GM12878 (cell line): ENCODE results near the gene TRIP6. TPM values are rescaled to one million over a fixed set of nuclear protein-coding genes. Genes with fewer than 3 reads are reported as not detected.

Experiments used
- ATAC-seq: fragments of 200-7000 bp; cut with Tn5 transposase; 3 replicates; pipeline ENCODE4 v1.9.1; 2020; ENCODE audit warnings: mild to moderate bottlenecking, moderate library complexity
- BruUV-seq: library from RNA; stranded (reverse); fragments of 400-500 nt; replicated peaks from 2 replicates; lab custom pipeline; 2021; lab: Mats Ljungman, UMichigan
- CTCF ChIA-PET: fragments of 300-600 bp; sonication (Branson Sonifier 250); formaldehyde crosslinking; extraction: SDS; loops from one replicate; lab custom pipeline; 2021; ENCODE audit warnings: inconsistent platforms; lab: Yijun Ruan, JAX
- POLR2A ChIA-PET: fragments of 350-600 bp; formaldehyde crosslinking; extraction: SDS; loops from one replicate; lab custom pipeline; 2021; ENCODE audit warnings: inconsistent platforms; lab: Charles Lee
- RAD21 ChIA-PET: fragments of 300-600 bp; sonication (Branson Sonifier 250); formaldehyde crosslinking; loops from one replicate; lab custom pipeline; 2023; ENCODE audit warnings: antibody characterized with exemption; ENCODE audit not compliant: unreplicated experiment; lab: Charles Lee
- SMC1A ChIA-PET: fragments of 300-600 bp; sonication (Branson Sonifier 250); formaldehyde crosslinking; loops from one replicate; lab custom pipeline; 2023; ENCODE audit not compliant: unreplicated experiment, uncharacterized antibody; lab: Charles Lee
- DNase-seq: peaks from one replicate; pipeline ENCODE4 v3.0.0-alpha.2; 2011; ENCODE audit warnings: low read depth, low spot score
- FAIRE-seq: peaks from 3 replicates; lab custom pipeline; 2011; peaks lifted over from hg19 to GRCh38; lab: Jason Lieb, UNC
- H2AFZ ChIP-seq: 2 replicates; pipeline ENCODE4 v1.6.0; 2011; ENCODE audit warnings: low read depth, low read length, control low read depth; ENCODE audit not compliant: control insufficient read depth
- H3K27ac ChIP-seq: 2 replicates; pipeline ENCODE4 v1.5.1; 2011; ENCODE audit warnings: control low read depth; ENCODE audit not compliant: control insufficient read depth, insufficient read depth
- H3K27me3 ChIP-seq, 2 experiments: replicated peaks in 1 of 2; 2 replicates each; pipeline versions ENCODE4 v1.6.0 to v1.6.1; 2011; ENCODE audit warnings: low read length in 1 of 2; ENCODE audit not compliant: control insufficient read depth in 2 of 2, insufficient read depth in 2 of 2
- H3K36me3 ChIP-seq, 2 experiments: 2 replicates each; pipeline ENCODE4 v1.5.1; 2011; ENCODE audit warnings: low read length in 1 of 2; ENCODE audit not compliant: control insufficient read depth in 2 of 2, insufficient read depth in 2 of 2
- H3K4me1 ChIP-seq: 2 replicates; pipeline ENCODE4 v1.6.1; 2011; ENCODE audit warnings: mild to moderate bottlenecking, low read length, moderate library complexity, mixed read lengths; ENCODE audit not compliant: control insufficient read depth, insufficient read depth
- H3K4me2 ChIP-seq: 2 replicates; pipeline ENCODE4 v1.6.0; 2011; ENCODE audit warnings: control low read depth; ENCODE audit not compliant: control insufficient read depth, insufficient read depth
- H3K4me3 ChIP-seq: fragments of 200-600 bp; sonication (generic); 2 replicates; pipeline ENCODE4 v1.5.1; 2016
- H3K79me2 ChIP-seq: 2 replicates; pipeline ENCODE4 v1.6.0; 2011; ENCODE audit warnings: low read length; ENCODE audit not compliant: control insufficient read depth, insufficient read depth
- H3K9ac ChIP-seq: 2 replicates; pipeline ENCODE4 v1.8.0; 2011; ENCODE audit warnings: low read length, control low read depth, mixed read lengths; ENCODE audit not compliant: control insufficient read depth, insufficient read depth
- H3K9me3 ChIP-seq: replicated peaks from 3 replicates; pipeline ENCODE4 v1.5.1; 2011; ENCODE audit warnings: mild to moderate bottlenecking, low read length; ENCODE audit not compliant: control insufficient read depth, insufficient read depth
- H4K20me1 ChIP-seq: 2 replicates; pipeline ENCODE4 v1.6.0; 2011; ENCODE audit not compliant: control insufficient read depth, insufficient read depth
- ATF7 ChIP-seq: fragments of 450-650 bp; IDR thresholded peaks from 2 replicates; pipeline ENCODE4 v1.6.1; 2016; ENCODE audit warnings: low read depth, mild to moderate bottlenecking
- FOS ChIP-seq: IDR thresholded peaks from 3 replicates; pipeline ENCODE4 v1.6.1; 2011; ENCODE audit warnings: borderline replicate concordance; ENCODE audit not compliant: insufficient read length; ENCODE audit errors: extremely low read depth
- IRF4 ChIP-seq: IDR thresholded peaks from 2 replicates; pipeline ENCODE4 v1.6.1; 2011; ENCODE audit warnings: low read depth, low read length
- MXI1 ChIP-seq: fragments of 150-350 bp; IDR thresholded peaks from 2 replicates; pipeline ENCODE4 v1.6.1; 2011; ENCODE audit warnings: low read depth, mild to moderate bottlenecking, inconsistent platforms, low read length, improper control_type of control experiment
- NR2F1 ChIP-seq: fragments of 450-650 bp; conservative IDR thresholded peaks from 2 replicates; pipeline ENCODE4 v1.6.1; 2017; ENCODE audit warnings: mild to moderate bottlenecking
- SRF ChIP-seq, 2 experiments: IDR thresholded peaks; 2 replicates each; pipeline ENCODE4 v1.6.1; 2011; ENCODE audit warnings: low read depth in 2 of 2, low read length in 2 of 2, mild to moderate bottlenecking in 1 of 2, moderate library complexity in 1 of 2
- WGBS: methylation state at CpG from one replicate; pipeline ENCODE4 v1.1.6; 2016; ENCODE audit warnings: low lambda C conversion rate; ENCODE audit not compliant: insufficient replicate concordance, insufficient coverage; ENCODE audit errors: missing lambda C conversion rate; 5-methylcytosine and 5-hydroxymethylcytosine counted together
- in situ Hi-C: fragments of 300-500 bp; cut with MboI; formaldehyde crosslinking; loops from 9 replicates; pipeline ENCODE4 v1.14.3; 2018; ENCODE audit warnings: mixed read lengths
- intact Hi-C: fragments of 100-400 bp; cut with micrococcal nuclease; formaldehyde crosslinking; loops from one replicate; pipeline ENCODE4 v1.14.2; 2022; ENCODE audit not compliant: unreplicated experiment
- polyA plus RNA-seq, 11 experiments: library from polyadenylated mRNA; depleted of rRNA in 4 of 11; unstranded in 6 of 11; stranded (reverse) in 5 of 11; fragments of >200 nt; fragmentation: Nextera tagmentation in 4 of 11; fragmentation: Illumina TruSeq in 1 of 11; extraction: Ambion mirVana in 4 of 11; extraction: Trizol in 1 of 11; gene quantifications; 1 replicate in 1 of 11; 2 replicates in 10 of 11; pipeline versions ENCODE4 v1.2.1 to v1.2.3, GENCODE V29; 2011 to 2016; ENCODE audit warnings: inconsistent platforms in 2 of 11, missing spikeins in 2 of 11, low read depth in 1 of 11
- total RNA-seq, 4 experiments: library from RNA; depleted of rRNA in 3 of 4; stranded (reverse); fragments of >200 nt in 3 of 4; fragmentation: Illumina TruSeq in 1 of 4; extraction: Trizol in 1 of 4; gene quantifications; 2 replicates each; pipeline versions ENCODE4 v1.2.1 to v1.2.3, GENCODE V29; 2013 to 2021
- TF ChIP-seq, protein P1 (sequence below): IDR thresholded peaks from 2 replicates; pipeline ENCODE4 v1.6.1; 2011; ENCODE audit warnings: borderline replicate concordance, low read depth, mild to moderate bottlenecking, moderate library complexity, mixed read lengths, low read length; ENCODE audit not compliant: insufficient read depth; ENCODE audit errors: extremely low read length

Gene TRIP6
- total and polyA plus RNA-seq, 10 of the 15 experiments (the other 5 are each of a cell fraction or from before 2014, with no cell fraction given) = 2.5 to 47.4 (median 25.5) TPM

DNA sequence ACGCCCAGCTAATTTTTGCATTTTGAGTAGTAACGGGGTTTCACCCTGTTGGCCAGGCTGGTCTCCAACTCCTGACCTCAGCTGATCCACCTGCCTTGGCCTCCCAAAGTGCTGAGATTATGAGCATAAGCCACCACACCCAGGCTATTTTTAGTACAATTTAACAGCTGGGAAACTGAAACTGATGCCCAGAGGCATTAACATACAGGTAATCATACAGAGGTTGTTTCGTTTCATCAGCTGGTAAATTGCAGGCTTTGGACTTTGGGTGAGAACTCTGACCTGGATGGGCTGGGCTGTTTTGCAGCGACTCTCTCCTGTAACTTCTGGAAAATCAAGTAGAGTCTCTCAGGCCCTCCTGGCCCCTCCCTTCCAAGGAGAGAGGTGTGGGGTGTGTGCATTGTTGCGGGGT lies 34.7 kb downstream of the TRIP6 start:
- RAD21 ChIA-PET = interaction anchor here (0.7 to 1.9 kb wide), 4 partner anchors 15 to 157 kb away, joined by 3 to 7 read pairs (median 4); no protein-coding TSS in a partner anchor
- no peaks in the 10 kb centered on the region for H3K9me3 ChIP-seq
- no peak overlapping the region for H3K4me3 ChIP-seq
- whole genome bisulfite sequencing = 70% methylated on average over 5 of the region's 5 CpGs
- H3K79me2 ChIP-seq = no peaks in the 10 kb centered on the region
- H3K9ac ChIP-seq = no peak overlapping the region
- no peak overlapping the region for H3K27ac ChIP-seq
- CTCF ChIA-PET = interaction anchor here (1.1 to 5.5 kb wide), 3 partner anchors 49 to 173 kb away, joined by 3 to 40 read pairs (median 4); partner anchors contain the start of gene SLC12A9
- H4K20me1 ChIP-seq = no peaks in the 10 kb centered on the region
- BruUV-seq = no TSS peak
- no peak for DNase-seq
- no peaks in the 10 kb centered on the region for H3K27me3 ChIP-seq
- intact Hi-C loops (no loop called here), in situ Hi-C loops (no loop called here)
- SMC1A ChIA-PET = interaction anchor here (0.8 to 1.4 kb wide), 4 partner anchors 11 to 381 kb away, joined by 3 to 4 read pairs (median 3); no protein-coding TSS in a partner anchor
- no peak for FAIRE-seq
- POLR2A ChIA-PET = interaction anchor here (0.6 kb wide), 2 partner anchors 73 to 843 kb away, joined by 4 read pairs; no protein-coding TSS in a partner anchor
- H3K4me2 ChIP-seq = no peak overlapping the region; the same call in 1 of the 2 replicates
- H3K4me1 ChIP-seq = no peaks in the 10 kb centered on the region
- no peaks in the 10 kb centered on the region for H3K36me3 ChIP-seq
- ATAC-seq = peak; percentile 56
- TF ChIP-seq, protein P1, sequence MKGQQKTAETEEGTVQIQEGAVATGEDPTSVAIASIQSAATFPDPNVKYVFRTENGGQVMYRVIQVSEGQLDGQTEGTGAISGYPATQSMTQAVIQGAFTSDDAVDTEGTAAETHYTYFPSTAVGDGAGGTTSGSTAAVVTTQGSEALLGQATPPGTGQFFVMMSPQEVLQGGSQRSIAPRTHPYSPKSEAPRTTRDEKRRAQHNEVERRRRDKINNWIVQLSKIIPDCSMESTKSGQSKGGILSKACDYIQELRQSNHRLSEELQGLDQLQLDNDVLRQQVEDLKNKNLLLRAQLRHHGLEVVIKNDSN = no peak
- TF ChIP-seq NR2F1 = 0 out of 2 replicates have a peak, but pooled peaks have one; percentile 22
- no peak for TF ChIP-seq FOS
- no peak for TF ChIP-seq SRF (IDR thresholded peaks at IDR 0.05; ENCODE audit: low read depth in 2 of 2, low read length in 2 of 2)
- TF ChIP-seq MXI1 = no peak
- no peak for TF ChIP-seq ATF7
- TF ChIP-seq IRF4 = no peak
- H2AFZ ChIP-seq = no peak overlapping the region
